Measurements from ENCODE around the gene RAPGEF2.

RAPGEF2 gene

DNA sequence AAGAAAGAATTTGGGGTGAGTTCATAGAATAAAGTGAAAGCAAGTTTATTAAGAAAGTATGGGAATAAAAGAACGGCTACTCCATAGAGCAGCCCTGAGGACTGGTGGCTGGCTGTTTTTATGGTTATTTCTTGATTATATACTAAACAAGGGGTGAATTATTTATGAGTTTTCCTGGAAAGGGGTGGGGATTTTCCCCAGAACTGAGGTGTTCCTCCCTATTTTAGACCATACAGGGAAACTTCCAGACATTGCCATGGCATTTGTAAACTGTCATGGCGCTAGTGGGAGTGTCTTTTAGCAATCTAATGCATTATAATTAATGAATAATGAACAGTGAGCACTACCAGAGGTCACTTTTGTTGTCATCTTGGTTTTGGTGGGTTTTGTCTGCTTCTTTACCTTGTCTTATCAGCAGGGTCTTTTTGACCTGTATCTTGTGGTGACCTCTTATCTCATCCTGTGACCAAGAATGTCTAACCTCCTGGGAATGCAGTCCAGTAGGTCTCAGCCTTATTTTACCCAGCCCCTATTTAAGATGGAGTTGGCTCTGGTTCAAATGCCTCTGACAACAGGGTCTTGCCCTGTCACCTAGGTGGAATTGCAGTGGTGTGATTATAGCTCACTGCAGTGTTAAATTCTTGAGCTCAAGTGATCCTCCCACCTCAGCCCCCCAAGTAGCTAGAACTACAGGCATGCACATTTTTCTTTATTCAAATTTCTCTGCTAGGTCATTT lies 27.1 kb downstream of the RAPGEF2 start:
- no peak for DNase-seq (ENCODE audit: extremely low read depth in 1 of 2, low read depth in 1 of 2)

DNA sequence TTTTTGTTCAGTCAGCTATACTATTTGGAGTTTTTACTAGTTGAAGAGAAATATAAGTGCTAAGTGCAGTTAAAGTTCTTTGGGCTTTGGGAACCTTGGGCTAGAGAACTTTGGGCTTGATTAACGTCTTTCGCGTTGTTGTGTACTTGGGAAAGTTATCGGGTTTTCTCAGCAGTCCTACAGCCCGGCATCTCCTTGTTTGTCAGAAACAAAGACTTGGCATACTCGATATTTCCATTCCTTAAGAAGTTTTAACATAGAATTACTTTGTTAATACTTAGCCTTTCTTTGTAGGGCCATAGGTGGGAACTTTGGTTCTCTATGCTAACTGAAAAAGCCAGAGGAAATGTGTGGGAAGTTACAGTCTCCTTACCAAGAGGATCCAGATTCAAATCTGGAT lies 28.7 kb downstream of the RAPGEF2 start:
- no peak for DNase-seq (ENCODE audit: extremely low read depth in 1 of 2, low read depth in 1 of 2)

DNA sequence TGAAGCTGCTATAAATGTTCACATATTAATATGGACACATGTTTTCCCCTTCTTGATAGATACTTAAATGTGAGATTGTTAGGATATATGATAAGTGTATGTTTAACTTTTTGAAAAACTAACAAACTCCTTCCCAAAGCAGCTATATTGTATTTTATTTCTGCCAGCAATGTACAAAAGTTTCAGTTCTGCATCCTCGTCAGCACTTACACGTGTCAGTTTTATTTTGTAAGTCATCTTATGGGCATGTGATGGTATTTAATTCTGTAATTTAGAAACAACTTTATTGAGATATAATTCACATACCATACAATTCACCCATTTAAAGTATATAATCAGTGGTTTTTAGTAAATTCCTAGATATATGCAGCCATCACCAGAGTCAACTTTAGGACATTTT lies 31.6 kb downstream of the RAPGEF2 start:
- no peak for DNase-seq (ENCODE audit: extremely low read depth in 1 of 2, low read depth in 1 of 2)

DNA sequence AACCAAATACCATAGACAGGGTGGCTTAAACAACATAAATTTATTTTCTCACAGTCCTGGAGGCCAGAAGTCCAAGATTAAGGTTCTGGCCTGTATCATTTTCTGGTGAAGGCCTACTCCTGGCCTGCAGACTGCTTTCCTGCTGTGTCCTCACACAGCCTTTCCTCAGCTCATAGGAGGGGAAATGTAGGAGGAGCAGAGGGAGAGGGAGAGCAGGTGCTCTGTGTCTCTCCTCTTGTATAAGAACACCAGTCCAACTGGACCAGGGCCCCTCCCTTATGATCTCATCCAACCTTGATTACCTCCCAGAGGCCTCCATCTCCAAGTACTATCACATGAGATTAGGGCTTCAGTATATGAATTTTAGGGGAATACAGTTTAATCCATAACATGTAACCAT lies 34.3 kb downstream of the RAPGEF2 start:
- no peak for DNase-seq (ENCODE audit: extremely low read depth in 1 of 2, low read depth in 1 of 2)

DNA sequence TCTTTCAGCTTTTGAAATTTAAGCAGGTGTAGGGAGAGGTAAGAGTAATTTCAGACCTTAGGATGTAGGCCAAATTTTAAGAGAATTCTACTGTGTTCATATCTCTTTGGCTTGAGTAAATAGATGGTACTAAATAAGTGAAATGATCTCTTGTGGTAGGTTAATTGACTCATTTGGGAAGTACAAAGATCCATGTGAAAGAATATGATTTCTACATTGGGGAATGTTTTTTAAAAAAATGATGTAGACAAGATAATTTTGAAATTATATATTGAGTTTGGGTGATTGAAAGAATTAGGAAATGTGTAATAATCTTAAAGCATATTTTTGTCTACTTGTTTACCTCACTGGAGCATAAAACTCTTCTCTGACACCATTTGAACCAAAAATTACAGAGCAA lies 35.6 kb downstream of the RAPGEF2 start:
- DNase-seq (ENCODE audit: extremely low read depth in 1 of 2, low read depth in 1 of 2): no peak

DNA sequence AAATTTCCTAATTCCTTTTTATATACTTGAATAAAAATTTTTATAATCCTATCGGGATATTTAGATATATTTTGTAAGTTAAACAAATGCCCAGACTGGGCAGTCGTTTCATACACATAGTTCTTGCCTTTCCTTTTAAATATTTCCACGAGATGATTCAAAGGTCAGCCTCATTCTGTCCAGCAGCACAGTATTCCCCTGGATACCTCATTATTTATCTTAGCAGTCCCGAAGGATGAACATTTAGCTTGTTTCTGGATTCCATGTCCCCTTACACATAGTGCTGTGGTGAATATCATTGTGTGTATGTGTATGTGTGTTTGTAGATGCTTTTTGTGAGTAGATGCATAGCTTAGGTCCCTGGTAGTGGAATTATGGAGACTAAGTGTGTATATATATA lies 38.3 kb downstream of the RAPGEF2 start:
- no peak for DNase-seq (ENCODE audit: extremely low read depth in 1 of 2, low read depth in 1 of 2)

DNA sequence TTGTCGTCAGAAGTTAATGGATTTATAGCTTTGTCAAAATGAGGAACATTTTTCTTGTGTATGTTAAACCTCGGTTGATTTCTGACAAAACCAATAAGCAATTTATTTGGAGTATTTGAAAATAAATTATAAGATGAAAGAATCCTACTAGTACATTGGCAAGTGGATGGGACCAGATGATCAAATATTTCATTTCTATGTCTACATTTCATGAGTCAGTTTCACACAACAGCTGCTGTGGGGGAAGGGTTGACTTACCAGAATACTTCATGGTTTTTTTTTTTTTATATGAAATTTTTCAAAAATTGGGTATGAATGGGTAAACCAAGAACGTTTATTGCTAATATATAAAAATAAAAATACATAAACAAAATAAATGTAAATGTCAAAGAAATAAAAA lies 39.4 kb downstream of the RAPGEF2 start:
- no peak for DNase-seq (ENCODE audit: extremely low read depth in 1 of 2, low read depth in 1 of 2)

DNA sequence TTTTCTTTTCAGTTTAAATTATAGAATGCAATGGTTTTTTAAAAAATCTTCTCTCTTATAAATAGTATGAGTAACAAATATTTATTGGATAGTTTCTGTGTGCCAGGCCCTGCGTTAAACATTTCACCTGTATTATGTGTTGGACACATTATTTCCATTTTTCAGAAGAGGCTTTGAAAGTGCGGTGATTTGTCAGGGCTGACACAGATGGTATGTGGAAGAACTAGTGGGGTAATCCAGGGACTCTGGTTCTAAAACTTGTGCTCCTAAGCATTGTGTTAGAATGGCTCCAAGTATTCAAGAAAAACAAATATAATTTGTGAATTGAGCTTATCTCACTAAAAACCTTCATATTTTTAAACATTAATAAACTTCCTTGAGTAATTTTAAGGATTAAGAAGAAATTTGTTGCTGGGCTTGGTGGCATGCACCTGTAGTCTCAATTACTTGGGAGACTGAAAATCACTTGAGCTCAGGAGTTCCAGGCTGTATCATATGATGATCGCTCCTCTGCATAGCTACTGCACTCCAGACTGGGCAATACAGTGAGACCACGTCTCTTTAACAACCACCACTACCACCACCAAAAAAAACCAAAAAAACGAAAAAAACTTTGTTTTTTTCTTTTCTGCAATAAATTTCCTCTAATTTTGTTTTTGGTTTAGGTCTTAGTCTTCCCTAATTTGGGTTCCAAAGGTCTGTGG lies 40.0 kb downstream of the RAPGEF2 start:
- no peak for DNase-seq (ENCODE audit: extremely low read depth in 1 of 2, low read depth in 1 of 2)

DNA sequence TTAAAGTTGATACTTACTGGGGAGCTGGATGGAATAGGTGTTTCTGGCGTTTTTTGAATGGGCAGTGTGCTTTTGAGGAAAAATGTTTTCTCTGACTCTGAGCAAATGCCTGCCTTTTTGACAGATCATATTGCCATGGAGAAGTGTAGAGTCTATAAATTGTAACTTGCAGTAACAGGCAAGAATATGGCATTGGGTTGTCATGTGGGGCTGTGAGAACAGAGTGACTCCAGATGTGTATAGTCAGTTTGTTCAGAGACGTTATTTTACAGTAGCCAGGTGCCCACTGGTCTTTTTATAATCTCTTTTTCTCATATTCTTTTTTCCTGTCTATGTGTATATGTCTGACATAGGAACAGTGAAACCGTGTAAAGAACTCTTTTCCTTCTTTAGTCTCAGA lies 40.8 kb downstream of the RAPGEF2 start:
- no peak for DNase-seq (ENCODE audit: extremely low read depth in 1 of 2, low read depth in 1 of 2)

DNA sequence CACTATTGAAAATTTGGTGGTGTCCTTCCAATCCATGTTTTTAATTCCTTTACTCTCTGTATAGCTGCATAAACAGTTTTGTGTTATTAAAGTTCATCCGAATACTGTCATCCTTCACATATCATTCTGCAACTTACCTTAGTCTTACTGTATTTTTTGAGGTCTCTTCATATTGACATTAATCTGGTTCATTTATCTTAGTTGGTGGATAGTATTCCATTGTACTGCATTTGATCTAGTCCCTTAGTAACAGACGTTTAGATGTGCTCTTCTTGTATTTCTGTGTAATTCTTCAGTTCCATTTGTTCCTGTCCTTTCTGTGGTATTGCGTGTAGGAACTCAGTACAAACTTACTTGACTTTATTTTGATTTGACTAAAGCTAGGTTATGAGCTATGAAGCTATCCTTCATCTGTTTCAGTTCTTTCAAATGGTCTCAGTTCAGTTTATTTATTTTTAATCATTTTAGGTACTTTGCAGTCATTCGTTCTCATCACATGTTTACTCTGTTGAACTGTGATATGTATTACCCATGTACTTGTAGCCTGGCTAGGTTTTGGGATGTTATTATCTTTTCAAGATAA lies 41.3 kb downstream of the RAPGEF2 start:
- DNase-seq (ENCODE audit: extremely low read depth in 1 of 2, low read depth in 1 of 2): no peak

DNA sequence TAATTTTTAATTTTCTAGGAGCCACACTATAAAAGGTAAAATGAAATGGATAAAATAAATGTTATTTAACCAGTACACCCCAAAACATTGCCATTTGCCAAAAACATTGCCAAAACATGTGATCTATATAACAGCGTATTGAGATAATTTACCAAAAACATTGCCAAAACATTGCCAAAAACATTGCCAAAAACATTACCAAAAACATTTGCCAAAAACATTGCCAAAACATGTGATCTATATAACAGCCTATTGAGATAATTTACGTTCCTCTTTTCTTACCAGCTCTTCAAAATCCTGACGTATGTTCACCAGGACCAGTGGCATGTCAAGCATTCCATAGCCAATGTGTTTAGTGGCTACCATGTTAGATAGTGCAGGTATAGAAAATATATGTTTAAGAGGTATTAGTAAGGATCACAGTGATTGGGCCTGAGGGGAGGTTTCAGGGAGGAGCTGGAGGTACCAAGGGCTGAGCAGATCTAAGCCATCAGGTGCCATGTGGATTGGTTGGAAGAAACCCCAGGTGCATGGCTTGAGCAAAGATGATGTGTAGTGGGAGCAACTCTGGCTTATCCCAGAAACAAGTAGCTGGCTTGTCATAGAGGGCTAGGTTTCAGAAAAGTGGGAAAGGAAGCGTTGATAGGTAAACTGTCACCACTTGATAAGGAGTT lies 42.6 kb downstream of the RAPGEF2 start:
- no peak for DNase-seq (ENCODE audit: extremely low read depth in 1 of 2, low read depth in 1 of 2)

DNA sequence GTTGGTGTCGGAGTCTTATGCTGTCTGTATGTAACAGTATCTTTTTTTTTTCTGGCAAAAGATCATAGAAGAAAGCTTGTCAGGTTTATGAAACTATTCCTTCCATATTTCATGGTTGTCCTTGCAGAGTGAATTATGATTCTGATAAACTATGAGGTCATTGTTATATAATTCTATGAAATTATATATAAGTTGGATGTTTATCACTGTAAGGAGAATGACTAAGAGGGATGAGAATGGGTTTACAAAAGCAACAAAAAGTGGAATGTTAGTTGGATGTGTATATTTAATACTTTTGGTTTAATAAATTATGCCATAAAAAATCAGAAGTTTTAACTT lies 43.1 kb downstream of the RAPGEF2 start:
- no peak for DNase-seq (ENCODE audit: extremely low read depth in 1 of 2, low read depth in 1 of 2)

DNA sequence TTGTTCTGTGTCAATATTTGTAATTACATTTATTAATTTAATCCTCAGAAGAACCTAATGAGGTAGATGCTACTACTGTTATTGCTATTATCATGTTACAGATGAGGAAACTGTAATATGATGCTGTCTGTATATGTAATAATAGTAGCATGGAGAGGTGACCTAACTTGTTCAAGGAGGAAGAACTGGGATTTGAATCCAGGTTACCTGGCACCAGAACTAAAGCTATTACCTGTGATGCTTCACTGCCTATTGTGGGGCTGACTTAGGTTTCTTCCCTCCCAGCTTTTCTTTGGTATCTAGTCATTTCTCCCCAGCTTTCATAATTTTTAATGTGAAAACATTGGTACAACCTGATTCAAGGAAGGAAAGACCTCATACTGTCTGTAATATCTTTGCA lies 43.6 kb downstream of the RAPGEF2 start:
- DNase-seq (ENCODE audit: extremely low read depth in 1 of 2, low read depth in 1 of 2): no peak

DNA sequence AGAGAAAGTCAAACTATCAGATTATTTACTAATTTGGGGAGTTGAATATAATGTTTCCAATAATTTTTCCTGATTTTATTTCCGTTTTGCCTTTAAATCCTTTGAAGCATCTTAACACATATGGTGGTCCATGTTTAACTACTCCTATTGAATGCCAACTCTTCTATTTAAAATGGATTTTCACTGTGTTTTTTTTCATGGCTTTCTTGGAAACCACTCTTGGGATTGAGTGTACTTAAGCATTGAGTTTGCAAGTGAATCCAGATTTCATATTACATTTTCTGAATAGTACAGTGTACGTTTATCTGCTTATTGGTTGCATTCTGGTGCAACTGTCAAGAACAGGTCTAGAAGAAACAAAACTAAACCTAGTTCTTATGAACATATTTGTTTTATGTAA lies 45.6 kb downstream of the RAPGEF2 start:
- DNase-seq (ENCODE audit: extremely low read depth in 1 of 2, low read depth in 1 of 2): no peak

DNA sequence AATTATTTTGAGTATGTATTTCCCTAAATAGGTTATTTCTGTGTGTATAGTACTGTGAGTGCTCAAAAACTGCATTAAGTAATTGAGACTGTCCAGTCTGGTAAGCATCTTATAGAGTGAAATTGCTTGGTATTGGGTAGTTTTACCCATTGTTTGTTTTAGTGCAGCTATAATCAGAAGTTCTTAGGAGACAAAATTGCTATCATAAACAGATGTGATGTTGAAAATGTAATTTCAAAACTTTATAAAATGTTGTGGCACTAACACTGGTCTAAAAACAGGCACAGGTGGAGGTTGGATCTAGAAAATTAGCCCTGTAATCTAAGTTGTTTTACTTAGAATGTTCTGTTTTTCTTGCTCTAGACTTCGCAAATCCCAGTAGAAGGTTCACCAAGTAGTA lies 46.8 kb downstream of the RAPGEF2 start:
- DNase-seq (ENCODE audit: extremely low read depth in 1 of 2, low read depth in 1 of 2): no peak

DNA sequence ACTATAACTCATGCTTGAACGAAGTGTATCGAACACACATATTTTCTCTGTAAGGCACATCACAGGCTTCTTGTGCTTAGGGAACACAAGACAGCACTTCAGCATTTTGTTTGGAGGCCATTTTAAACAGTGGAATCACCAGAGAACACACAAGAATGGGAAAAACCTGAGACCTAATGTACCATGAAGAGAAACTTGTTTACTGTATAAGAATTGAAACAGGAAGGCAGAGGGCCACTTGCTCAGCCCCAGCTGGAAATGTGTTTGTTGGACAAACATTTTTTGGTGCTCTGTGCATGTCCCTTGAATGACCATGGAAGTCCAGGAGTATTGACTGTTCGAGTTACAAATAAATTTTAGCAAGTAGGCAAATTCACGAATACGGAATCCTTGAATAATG lies 47.5 kb downstream of the RAPGEF2 start:
- DNase-seq (ENCODE audit: extremely low read depth in 1 of 2, low read depth in 1 of 2): no peak

DNA sequence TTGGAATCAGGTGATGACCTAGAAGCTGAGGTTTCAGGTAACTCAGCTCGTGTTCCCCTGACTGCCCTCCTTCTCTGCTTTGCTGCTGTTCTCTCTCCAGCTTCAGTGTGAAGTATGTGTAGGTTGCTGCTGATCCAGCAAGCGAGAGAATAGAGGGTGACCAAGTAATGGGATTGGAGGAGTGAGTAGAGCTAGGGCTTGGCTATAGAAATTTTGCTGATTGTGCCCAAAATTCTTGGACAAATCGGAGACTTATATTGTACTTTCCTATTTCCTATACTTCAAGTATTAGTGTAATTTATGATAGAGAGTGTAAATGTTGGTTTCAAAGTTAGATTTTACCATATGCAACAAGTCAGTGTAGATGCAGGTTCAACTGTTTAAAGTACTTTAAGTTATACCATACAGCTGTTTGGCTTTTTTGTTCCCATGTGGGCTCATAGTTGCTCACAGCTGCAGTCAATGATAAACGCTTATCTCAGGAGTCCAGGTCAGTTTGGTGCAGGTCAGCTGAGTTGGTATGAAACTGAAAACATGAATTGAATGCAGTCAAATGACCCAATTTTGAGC lies 48.0 kb downstream of the RAPGEF2 start:
- DNase-seq (ENCODE audit: extremely low read depth in 1 of 2, low read depth in 1 of 2): no peak

DNA sequence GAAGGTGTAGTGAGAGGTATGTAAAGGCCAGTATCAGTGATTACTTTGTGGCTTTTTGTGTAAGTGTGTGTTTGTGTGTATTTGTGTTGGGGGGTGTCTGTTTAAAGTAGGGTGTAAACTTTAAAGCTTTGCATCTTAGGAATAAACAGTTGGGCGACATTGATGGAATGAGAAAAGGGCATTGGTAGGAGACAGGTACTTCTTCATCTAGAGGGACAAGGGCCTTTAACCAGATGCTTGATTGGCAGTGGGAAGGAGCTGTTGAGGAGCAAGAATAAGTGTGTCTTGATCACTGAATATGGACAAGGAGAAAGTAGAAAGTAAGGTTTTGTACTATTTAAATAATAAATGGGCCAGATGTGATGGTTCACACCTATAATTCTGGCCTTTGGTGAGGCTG lies 48.8 kb downstream of the RAPGEF2 start:
- DNase-seq (ENCODE audit: extremely low read depth in 1 of 2, low read depth in 1 of 2): no peak

DNA sequence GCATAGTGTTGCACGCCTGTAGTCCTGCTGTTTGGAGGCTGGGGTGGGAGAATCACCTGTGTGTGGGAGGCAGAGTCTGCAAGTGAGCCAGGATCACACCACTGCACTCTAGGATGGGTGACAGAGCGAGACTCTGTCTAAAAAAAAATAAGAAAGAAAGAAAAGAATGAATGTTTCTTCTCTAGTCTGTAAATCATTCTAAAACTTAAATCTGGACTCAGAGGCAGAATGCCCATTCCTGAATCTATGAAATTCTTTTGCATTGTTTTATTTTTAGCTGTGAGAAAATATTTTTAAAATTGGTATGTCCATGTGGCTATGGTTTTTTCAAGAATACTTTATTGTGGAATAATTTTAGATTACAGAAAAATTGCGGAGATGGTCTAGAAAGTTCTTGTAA lies 49.3 kb downstream of the RAPGEF2 start:
- DNase-seq (ENCODE audit: extremely low read depth in 1 of 2, low read depth in 1 of 2): no peak

DNA sequence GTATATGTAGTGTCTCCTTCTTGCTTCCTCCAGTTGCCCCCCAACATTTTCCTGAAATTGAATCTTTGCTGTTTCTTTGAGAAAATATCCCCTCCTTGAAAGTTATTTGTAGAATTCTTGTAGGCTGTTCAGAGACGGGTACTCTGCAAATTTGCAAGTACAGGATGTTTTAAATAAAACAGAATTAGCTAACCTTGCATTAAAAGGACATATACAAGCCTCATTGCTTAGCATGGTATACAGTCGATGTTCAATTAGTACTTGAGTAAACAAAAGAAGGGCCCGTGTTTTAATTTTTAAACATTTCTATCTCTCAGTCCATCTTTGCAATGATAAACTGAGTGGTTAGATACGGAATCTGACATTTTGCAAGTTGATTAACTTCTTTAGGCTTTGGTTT lies 50.8 kb downstream of the RAPGEF2 start:
- no peak for DNase-seq (ENCODE audit: extremely low read depth in 1 of 2, low read depth in 1 of 2)

DNA sequence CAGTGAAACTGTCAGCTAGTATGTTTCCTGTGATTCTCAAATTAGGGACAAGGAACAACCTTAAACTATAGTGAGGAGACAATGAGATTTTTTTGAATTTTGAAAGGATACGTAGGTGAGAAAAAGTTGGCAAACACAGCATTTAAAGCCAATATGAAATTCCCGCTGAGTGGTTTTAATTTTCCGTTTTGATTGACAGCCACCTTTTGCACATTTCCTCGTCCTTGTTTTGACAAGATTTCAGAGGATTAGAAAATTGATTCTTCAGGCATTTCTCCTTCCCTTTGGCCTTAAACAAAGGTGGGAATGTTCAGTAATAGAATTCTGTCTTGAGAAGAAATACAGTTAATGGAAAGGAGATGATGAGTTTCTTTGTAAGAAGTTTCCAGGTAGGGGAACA lies 52.2 kb downstream of the RAPGEF2 start:
- no peak for DNase-seq (ENCODE audit: extremely low read depth in 1 of 2, low read depth in 1 of 2)

Measured in activated CD8-positive, alpha-beta memory T cell treated with anti-CD3 and anti-CD28 coated beads for 1 hour (primary cell).